Transverse colon (tissue), 4 donors: ENCODE results near the gene CLASRP.

Experiments
- CTCF ChIP-seq, 5 experiments: fragments of 200-600 bp in 3 of 5; fragments of 450-650 bp in 2 of 5; sonication (generic) in 3 of 5; IDR thresholded peaks; 1 replicate in 2 of 5; 2 replicates in 3 of 5; pipeline ENCODE4 v1.5.1; 2016 to 2017; ENCODE audit warnings: antibody characterized with exemption in 5 of 5, inconsistent platforms in 3 of 5, mild to moderate bottlenecking in 2 of 5, moderate library complexity in 1 of 5
- EP300 ChIP-seq: sonication (generic); formaldehyde crosslinking; IDR thresholded peaks from one replicate; pipeline ENCODE4 v1.6.1; 2017; ENCODE audit warnings: antibody characterized with exemption, low read depth
- POLR2A ChIP-seq: fragments of 450-650 bp; IDR thresholded peaks from one replicate; pipeline ENCODE4 v1.6.1; 2016; ENCODE audit warnings: antibody characterized with exemption, mild to moderate bottlenecking, moderate library complexity
- POLR2AphosphoS5 ChIP-seq, 3 donors: sonication (generic); formaldehyde crosslinking; IDR thresholded peaks; one replicate each; pipeline ENCODE4 v1.6.1; 2016; ENCODE audit warnings: antibody characterized with exemption in 3 of 3

- no peak for TF ChIP-seq CTCF (IDR thresholded peaks at IDR 0.05)
- no peak for TF ChIP-seq POLR2A
- TF ChIP-seq EP300: no peak
- no peak for TF ChIP-seq POLR2AphosphoS5 (IDR thresholded peaks at IDR 0.05)
Measured at GRCh38 chr19:45037393-45038169, 1.3 kb upstream of the CLASRP start.
